HTERT RPE-1 (cell line): Measurements from ENCODE around the gene RAD50.

Experiments
- in situ Hi-C: fragments of 300-500 bp; cut with MboI; formaldehyde crosslinking; loops from 4 replicates; pipeline ENCODE4 v1.14.3; 2020; ENCODE audit warnings: low sequenced_read_pairs

RAD50 gene

DNA sequence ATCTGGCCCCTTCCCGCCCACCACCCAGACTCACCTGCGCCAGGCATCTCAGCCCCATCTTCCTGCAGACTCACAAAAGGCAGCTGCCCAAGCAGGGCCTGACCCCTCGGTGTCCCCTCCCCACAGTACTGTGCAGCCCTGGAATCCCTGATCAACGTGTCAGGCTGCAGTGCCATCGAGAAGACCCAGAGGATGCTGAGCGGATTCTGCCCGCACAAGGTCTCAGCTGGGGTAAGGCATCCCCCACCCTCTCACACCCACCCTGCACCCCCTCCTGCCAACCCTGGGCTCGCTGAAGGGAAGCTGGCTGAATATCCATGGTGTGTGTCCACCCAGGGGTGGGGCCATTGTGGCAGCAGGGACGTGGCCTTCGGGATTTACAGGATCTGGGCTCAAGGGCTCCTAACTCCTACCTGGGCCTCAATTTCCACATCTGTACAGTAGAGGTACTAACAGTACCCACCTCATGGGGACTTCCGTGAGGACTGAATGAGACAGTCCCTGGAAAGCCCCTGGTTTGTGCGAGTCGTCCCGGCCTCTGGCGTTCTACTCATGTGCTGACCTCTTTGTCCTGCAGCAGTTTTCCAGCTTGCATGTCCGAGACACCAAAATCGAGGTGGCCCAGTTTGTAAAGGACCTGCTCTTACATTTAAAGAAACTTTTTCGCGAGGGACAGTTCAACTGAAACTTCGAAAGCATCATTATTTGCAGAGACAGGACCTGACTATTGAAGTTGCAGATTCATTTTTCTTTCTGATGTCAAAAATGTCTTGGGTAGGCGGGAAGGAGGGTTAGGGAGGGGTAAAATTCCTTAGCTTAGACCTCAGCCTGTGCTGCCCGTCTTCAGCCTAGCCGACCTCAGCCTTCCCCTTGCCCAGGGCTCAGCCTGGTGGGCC lies 103.1 kb downstream of the RAD50 start:
- in situ Hi-C loops, result no loop called here

DNA sequence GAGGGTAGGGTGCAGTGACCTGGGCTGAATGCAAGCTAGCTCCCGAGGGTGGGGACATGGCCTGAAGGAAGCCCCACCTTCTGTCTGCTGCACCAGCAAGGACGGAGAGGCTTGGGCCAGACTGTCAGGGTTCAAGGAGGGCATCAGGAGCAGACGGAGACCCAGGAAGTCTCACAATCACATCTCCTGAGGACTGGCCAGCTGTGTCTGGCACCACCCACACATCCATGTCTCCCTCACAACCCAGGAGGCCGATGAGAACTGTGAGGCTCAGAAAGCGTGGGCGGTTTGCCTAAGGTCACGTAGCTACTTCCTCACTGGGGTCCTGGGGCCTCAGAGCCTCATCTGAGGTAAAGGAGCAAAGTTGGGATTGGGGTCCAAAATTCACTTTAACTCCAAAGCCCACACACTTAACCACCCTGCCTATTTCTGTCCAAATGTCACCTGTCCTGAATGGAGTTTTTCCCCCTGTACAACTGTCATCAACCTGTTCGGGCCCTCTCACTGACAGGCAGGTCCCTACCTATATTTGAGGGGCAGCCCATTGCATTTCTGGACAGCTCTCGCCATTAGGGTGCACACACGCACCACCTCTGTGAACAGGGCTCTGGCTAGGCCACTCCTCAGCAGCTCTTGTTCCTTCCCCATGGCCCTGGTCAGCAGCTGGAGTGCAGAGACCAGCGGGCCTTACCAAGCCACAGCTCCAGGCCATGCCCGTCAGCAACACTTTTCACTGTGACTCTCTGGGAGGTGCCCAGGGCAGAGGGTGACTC lies 104.6 kb downstream of the RAD50 start:
- in situ Hi-C loops, result no loop called here

DNA sequence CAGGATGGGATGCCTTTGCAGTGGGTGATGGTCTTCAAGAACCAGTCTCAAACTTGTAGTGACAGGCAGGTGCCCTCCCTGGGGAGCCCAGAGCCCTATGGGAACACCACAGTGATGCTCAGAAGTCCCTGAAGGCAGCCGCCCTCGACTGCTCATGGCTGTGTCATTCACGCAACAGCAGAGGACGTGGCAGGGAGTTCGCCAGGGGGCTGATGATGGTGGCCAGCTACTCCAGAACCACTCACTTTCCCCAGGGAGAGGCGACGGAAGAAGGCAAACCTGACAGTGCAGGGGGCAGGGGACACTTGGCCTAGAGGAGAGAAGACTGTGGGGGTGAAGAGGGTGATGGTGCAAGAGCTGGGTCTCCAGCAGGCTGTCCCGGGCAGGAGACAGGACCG lies 105.2 kb downstream of the RAD50 start:
- in situ Hi-C loops, result no loop called here

DNA sequence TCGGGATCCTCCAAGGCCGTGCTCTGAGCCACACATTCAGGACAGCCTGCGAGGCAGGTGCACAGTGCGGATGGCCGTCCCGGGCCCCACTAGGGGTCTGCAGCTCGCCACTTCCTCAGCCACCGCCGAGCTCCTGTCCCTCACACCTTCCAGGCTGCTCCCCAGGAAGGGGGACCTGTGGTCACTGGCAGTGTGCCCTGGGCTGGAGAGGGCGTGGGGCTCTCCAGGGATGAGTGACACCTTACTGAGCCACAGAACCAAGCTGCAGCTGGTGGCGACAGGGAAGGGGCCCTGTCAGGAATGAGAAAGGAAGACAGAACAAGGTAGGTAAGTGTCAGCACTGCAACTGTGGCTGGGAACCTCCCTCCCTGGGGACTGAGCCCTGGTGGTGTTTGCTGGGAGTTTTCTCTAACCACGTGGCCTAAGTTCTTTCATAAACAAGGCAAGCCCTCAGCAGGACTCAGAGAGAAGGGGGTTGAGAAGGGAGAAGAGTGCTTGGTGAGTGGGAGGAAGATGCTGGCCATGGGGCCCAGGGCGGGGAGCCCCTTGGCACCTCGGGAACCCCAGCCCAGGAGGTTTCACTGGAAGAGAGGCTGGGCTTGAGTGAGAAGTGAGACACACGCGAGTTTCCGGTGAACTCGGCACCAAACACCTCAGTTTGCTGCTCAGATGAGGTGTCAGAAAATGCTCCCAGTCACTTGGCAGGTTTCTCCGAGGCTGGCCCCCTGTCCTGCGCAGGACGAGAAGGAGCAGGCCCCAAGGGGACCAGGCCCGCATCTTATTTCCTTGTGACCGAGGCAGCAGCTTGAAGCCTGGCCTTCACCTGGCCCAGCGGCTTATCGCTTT lies 106.4 kb downstream of the RAD50 start:
- in situ Hi-C loops, result no loop called here

DNA sequence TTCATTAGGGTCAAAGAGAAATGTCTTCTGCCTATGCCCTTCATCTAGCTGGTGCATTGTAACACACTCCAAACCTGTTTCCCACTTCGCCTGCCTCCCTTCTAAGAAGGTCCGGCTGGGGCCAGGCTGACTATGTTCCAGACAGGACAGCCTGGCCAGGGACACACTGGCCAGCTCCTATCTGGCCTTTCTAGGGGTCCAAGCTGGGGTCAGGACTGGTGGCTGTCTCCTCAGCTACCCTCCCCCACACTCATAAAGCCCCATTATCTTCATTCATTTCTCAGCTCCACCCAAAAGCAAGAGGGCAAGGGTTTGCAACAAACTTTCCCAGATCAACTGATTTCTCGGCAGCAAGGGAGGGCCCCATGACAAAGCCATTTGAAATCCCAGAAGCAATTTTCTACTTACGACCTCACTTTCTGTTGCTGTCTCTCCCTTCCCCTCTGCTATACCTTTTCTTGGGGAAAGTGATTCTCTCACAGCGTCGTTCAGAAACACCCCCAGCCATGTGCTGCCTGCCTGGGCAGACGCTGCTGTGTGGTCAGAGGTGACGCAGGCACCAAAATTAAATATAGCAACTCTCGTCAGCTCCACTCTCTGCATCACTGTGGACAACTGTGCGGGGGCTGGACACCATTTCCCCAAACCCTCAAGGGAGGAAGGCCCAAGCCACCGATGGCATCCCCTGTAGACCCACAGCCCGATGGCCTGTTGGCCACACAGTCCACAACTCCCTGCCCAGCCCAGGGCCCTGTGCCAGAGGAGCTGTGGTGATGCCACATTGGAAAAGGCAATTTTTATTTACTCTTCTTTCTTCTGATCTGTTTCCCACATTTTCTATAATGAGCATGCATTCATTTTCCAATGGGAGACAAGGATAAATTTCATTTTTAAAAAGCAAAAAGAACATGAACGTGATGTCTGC lies 107.3 kb downstream of the RAD50 start:
- in situ Hi-C loops, result no loop called here

DNA sequence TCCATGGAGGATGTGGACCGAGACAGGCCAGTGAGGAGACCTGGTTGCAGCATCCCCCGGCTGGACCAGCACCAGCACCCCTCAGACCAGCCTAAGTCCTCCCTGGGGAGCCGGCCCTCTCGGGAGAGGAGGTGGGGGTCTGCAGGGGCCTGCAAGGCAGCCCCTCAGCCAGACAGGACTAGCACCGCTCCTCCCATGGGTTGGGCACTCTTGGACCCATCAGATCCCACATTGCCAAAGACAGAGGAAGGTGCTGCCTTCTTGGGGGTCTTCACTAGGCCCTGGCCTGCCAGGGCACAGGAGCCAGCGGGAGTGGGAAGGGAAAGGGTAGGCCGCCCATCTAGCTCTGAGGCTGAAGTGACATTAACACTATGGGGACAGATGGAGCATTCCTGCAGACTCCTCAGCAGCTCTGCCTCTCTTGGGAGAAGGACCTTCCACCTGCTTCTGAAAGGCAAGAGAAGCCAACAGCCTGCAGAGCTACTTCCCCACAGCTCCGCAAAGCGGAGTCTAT lies 108.0 kb downstream of the RAD50 start:
- in situ Hi-C loops, result no loop called here

DNA sequence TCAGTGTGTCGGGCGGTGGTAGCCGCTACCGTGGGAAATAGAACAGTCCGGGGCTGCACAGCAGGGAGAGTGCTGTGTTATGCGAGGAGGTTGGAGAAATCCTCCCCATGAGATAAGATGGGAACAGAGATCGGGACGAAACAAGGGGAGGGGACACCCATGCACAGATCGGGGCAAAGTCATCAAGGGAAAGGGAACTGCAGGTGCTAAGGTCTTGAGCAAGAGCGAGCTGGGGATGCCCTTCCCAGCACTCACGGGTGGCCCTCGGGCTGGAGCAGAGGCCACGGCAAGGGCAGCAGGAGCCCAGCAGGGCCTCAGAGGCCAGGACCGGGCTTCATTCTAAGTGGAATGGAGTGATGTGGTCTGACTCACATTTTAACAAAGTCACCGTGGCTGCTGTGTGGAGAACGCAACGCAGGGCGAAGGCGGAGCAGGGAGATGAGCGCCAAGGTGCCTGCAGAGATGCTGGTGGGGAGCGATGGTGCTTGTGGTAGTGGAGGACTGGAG lies 108.8 kb downstream of the RAD50 start:
- in situ Hi-C loops, result no loop called here

DNA sequence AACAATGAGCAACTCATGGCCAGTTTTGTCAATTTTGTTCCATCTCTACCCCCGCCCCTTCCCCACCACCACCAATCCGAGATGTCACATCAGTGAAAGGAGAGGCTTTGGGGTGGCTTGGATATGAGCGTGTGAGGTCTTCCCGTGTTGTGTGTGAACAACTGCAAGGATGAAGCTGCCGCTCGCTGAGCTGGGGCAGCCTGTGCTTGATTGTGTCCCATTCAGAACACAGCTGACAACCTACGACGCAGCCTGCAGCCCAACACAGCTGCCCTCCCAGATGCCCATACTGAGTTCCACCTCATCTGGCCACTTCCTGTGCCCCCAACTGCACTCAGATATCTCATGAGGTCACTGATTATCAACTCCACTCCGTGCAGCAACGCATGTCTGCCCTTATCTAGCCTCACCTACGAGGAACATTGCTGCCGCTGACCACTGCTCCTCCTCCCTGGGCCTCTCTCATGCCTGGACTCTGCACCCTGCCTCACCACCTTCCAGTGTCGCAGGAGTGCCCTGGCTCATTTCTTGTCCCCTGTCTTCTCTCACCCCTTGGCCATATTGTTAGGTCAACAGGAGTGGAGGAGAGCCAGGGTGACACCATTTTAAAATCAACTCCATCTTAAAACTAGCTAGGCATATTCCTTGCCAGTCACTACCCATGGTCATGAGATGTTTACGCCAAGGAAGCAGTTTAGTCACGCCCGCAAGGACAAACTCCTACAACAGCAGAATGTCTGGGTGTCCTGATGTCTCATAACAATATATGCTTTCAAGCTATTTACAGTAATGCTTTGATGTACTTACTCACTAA lies 109.7 kb downstream of the RAD50 start:
- in situ Hi-C loops, result no loop called here

DNA sequence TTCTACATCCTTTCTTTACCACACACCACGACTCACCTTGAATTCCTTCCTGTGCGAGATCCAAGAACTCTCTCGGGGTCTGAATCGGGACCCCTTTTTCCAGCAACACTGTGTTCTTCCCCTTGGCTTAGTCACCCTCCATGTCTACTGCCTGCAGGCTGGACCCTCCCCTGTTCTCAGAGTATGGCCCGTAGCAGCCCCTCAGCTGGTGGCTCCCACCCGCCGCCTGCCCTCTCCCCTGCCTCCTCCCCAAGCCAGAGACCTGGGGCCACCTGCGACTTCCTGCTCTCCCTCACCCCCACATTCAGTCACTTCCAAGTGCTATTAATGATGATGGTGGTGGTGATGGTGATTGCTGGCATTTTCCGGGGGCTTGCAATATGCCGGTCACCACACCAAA lies 110.5 kb downstream of the RAD50 start:
- in situ Hi-C loops, result no loop called here

DNA sequence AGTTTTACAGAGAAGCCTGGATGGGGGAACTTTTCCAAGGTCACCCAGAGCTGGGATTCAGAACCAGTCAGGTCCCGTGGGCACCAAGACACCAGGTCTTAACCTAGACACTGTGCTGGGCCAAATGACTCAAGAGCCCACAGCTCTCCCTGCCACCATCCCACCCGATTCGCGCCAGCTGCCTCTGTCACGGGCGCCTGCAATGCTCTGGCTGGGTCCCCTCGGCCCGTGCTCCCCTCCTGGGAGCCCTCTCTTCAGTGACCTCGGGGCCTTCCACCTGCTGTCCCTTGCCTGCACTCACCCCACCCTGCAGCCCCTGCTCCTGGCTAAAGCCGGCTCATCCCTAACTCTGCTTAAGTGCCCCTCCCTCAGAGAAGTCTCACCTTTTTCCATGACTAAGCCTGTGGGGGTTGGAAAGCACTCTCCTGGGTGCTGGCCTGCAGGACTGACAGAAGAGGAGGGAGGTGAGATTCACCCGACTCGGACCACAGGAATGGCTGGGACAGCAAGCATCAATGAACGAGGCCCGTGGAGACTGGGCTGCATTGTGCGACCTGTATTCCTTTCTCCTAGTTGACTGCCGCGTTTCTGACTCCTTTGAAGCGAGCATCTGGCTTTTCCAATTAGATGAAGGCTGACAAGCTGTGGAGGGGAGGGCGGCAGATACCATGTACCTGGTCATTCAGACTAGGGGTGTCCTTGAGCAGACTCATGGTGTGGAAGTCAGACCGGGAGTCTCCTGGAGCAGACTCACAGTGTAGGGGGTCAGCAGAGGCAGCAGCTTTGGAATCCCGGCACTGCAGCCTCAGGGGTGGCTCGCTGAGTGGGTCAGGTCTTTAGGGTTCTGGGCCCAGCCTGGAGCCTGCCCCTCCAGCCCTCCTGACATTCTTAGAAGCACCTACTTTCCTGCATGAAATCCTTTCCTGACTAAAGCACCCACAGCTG lies 111.3 kb downstream of the RAD50 start:
- in situ Hi-C loops, result no loop called here

DNA sequence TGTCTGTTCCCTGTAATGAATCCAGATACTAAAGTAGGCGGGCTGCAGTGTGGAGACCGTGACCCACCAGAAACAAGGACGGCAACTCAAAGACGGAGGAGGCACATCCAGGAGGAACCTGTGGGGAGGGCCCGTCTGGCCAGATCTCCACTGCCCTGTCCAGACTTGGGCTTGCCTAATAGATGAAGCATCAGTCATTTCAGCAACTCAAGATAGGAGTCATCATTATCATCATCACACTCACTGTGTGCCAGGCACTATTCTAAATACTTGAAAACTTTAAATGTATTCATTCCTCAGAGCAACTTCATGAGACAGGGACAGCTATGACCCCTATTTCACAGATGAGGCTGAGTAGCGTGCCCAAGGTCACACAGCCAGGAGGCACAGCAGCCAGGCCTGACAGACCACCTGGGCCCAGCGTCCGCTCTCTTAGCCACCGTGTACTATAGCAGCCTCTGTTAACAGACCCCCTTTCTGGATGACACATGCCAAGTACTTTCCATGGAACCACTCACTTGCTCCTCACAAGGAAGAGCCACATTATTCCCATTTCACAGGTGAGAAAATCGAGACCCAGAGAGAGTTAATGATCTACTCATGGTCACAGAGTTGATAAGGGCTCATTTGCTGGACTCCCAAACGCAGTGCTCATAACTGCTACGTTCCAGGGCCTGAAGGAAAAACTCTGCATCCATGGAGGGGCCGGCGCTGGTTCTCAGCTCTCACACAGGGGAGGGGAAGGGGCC lies 112.1 kb downstream of the RAD50 start:
- in situ Hi-C loops, result no loop called here

DNA sequence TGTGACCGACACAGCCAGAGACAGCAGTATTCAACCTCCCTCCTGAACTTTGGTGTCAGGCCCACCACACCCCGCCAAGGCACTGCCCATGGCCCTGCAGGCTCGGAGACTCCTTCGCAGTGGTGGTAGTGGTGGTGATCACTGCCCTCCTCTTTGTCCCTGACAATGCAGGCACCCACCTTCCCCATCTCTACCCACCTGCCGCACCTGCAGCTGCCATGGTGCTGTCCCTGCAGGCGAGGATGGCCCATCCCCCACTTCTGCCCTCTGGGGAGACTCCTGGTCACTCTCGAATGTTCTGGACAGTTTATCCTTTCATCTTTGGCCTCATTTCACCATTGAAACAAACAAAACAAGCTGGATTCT lies 112.7 kb downstream of the RAD50 start:
- in situ Hi-C loops, result no loop called here

DNA sequence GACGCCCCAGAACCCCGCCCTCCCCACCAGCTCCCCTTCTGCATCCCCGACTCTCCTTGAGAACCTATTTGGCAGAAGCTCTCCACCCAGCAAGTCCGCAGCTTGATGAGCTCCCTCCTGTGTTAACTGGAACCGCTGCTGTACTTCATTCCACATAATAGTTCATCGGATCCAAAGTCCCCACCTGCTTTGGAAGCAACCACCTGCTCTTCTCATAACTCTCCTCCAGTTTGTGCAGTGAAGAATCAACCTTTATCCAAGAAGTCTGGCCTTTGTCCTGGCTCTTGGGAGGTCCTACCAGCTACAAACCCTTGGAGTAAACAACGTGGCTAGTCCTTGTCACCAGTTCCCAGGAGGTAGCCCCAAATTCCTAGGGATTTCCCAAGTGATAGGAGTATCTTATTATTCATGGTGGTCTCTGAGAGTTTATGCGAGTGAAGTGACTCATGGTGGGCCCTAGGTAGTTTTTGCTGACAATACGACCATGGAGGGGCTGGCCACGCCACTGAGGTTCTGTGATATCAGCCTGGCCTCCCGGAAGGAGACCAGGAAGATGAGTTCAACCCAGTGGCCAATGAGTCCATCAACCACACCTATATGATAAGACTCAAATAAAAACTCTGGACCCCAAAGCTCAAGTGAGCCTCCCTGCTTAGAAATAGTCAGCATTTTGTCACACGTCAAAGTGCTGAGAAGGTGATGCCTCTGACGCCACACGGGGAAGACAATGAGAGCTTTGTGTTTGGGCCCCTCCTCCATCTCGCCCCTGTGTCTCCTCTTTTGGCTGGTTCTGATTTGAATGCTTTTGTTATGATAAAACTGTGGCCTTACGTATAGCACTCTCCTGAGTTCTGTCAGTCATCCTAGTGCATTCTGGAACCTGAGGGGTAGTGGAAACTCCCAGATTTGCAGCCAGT lies 113.4 kb downstream of the RAD50 start:
- in situ Hi-C loops, result no loop called here

DNA sequence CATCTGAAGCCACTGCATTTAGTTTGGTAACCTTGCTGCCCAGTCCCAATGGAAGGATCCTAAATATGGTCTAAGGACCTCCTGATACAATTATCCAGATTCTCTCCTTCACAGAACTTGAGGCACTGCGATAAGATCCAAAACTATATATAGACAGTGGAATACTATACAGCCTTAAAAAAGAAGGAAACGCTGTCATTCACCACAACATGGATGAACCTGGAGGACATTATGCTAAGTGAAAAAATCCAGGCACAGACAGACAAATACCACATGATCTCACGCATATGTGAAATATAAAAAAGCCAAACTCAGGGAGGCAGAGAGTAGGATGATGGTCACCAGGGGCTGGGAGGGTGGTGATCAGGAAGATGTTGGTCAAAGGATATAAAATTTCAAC lies 114.2 kb downstream of the RAD50 start:
- in situ Hi-C loops, result no loop called here

DNA sequence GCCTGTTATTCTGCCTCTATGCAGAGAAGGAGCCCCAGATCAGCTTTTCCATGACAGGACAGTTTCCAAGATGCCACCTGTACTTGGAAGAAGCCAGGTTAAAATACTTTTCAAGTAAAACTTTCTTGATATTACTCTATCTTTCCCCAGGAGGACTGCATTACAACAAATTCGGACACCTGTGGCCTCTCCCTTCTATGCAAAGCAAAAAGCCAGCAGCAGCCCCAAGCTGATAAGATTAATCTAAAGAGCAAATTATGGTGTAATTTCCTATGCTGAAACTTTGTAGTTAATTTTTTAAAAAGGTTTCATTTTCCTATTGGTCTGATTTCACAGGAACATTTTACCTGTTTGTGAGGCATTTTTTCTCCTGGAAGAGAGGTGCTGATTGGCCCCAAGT lies 116.7 kb downstream of the RAD50 start:
- in situ Hi-C loops, result no loop called here

DNA sequence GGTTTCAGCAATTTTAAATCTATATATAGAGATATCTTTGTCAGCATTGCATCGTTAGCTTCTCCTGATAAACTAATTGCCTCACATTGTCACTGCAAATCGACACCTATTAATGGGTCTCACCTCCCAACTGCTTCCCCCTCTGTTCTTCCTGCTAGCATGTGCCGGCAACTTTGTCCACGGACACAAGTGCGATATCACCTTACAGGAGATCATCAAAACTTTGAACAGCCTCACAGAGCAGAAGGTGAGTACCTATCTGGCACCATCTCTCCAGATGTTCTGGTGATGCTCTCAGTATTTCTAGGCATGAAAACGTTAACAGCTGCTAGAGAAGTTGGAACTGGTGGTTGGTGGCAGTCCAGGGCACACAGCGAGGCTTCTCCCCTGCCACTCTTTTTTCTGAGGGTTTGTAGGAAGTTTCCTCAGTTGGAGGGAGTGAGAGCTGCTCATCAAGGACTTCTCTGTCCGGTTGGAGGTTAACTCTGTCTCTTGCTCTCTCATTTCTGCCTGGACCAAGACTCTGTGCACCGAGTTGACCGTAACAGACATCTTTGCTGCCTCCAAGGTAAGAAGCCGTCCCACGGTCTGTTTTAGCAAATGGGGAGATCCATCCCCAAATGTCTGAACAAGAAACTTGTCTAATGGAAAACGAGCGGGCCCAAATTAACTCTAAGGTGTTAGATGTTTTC lies 117.3 kb downstream of the RAD50 start, which contains the start of gene IL4:
IL4 (plus strand) TSS at position 51 of the 692 bp plus-strand sequence; CDS start at position 113, 62 bp downstream.
- in situ Hi-C loops, result no loop called here
